ENCODE data around the gene ZBTB20.

ZBTB20 gene

DNA sequence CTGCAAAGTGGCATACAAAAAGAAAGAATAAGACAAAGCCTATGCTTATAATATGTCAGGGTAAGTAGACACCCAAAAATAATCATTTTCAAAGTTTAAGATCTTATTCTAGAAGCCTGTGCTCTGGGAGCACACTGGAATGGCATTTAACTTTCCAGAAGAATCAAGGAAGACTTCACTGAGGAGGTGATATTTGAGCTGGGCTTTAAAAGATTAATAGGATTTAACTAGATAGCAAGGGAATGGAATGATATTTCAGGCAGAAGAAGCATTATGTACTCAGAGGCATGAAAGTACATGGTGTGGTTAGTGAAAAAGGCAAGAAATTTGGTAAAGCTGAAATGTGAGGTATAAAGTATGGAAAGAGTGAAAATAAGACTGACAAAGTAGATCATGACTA lies 106.8 kb downstream of the ZBTB20 start:
- no peak overlapping the region for H3K4me3 ChIP-seq (ENCODE audit: low read depth in 1 of 5, low read length in 5 of 5)
- H3K9ac ChIP-seq (ENCODE audit: low read length in 5 of 5) = no peak overlapping the region
- no peak overlapping the region for H3K27ac ChIP-seq (ENCODE audit: low read depth, low read length)
- H3K4me1 ChIP-seq (ENCODE audit: control insufficient read depth in 5 of 5, insufficient read depth in 5 of 5, low read length in 5 of 5) = peaks cover 0 to 6% (median 0%) of the 10 kb centered on the region in 5 donors
- no peaks in the 10 kb centered on the region for H3K9me3 ChIP-seq (ENCODE audit: control insufficient read depth in 5 of 5, low read length in 5 of 5)
- H3K36me3 ChIP-seq (ENCODE audit: control insufficient read depth in 5 of 5, insufficient read depth in 5 of 5, low read length in 5 of 5) = no peaks in the 10 kb centered on the region
- H3K27me3 ChIP-seq (ENCODE audit: control insufficient read depth in 5 of 5, insufficient read depth in 4 of 5, low read length in 5 of 5) = no peaks in the 10 kb centered on the region

DNA sequence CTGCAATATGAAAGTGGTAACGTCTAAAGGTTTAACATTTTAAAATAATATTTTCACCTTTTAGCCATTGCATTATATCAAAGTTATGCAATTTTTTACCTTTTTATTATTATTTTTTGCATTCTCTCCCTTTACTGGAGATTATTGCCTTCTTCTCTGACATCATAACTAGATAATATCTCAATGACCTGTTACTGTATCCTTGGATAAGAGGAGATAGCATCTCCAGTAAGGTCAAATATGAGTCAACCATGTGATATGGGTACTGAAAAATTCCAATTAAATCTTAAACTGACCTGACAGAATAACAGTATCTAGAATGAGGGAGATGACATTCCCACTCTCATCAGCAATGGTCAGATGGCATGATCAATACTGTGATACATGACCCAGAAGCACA lies 108.3 kb downstream of the ZBTB20 start:
- Histone ChIP-seq H3K9me3 (ENCODE audit: control insufficient read depth in 5 of 5, low read length in 5 of 5) (no peaks in the 10 kb centered on the region), H3K27ac (ENCODE audit: low read depth, low read length) (no peak overlapping the region)

GRCh38 chr3:115022835-115023398 lies 124.2 kb downstream of the ZBTB20 start:
- Histone ChIP-seq H3K27me3 (ENCODE audit: control insufficient read depth in 5 of 5, insufficient read depth in 4 of 5, low read length in 5 of 5) (no peaks in the 10 kb centered on the region), H3K4me3 (ENCODE audit: low read depth in 1 of 5, low read length in 5 of 5) (no peak overlapping the region), H3K9me3 (ENCODE audit: control insufficient read depth in 5 of 5, low read length in 5 of 5) (no peaks in the 10 kb centered on the region), H3K36me3 (ENCODE audit: control insufficient read depth in 5 of 5, insufficient read depth in 5 of 5, low read length in 5 of 5) (no peaks in the 10 kb centered on the region), H3K9ac (ENCODE audit: low read length in 5 of 5) (no peak overlapping the region), H3K27ac (ENCODE audit: low read depth, low read length) (no peak overlapping the region), H3K4me1 (ENCODE audit: control insufficient read depth in 5 of 5, insufficient read depth in 5 of 5, low read length in 5 of 5) (peaks cover 0 to 18% (median 0%) of the 10 kb centered on the region in 5 donors)

More for the DNA sequence above, 108.3 kb downstream of the ZBTB20 start:
- Histone ChIP-seq H3K36me3 (ENCODE audit: control insufficient read depth in 5 of 5, insufficient read depth in 5 of 5, low read length in 5 of 5) (no peaks in the 10 kb centered on the region), H3K27me3 (ENCODE audit: control insufficient read depth in 5 of 5, insufficient read depth in 4 of 5, low read length in 5 of 5) (no peaks in the 10 kb centered on the region), H3K4me1 (ENCODE audit: control insufficient read depth in 5 of 5, insufficient read depth in 5 of 5, low read length in 5 of 5) (peaks cover 0 to 6% (median 0%) of the 10 kb centered on the region in 5 donors), H3K4me3 (ENCODE audit: low read depth in 1 of 5, low read length in 5 of 5) (no peak overlapping the region), H3K9ac (ENCODE audit: low read length in 5 of 5) (no peak overlapping the region)

DNA sequence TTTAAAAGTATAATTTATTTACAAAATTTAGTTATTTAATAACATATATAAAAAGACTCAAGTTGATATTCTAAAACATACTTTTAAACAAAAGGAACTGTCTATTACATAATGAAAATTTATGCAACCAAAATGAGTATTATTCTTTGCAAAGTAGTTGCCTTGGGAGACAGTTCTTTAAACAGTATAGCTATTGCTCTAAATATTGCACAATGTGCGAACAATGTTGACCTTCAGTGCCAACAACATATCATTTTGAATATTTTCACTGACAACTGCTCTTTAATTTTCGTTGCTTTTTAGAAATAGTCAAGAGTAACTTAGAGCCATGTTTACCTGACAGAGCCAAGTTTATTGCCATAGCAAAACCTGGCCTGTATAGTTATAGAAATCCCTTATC lies 124.9 kb downstream of the ZBTB20 start:
- no peak overlapping the region for H3K4me3 ChIP-seq (ENCODE audit: low read depth in 1 of 5, low read length in 5 of 5)
- no peak overlapping the region for H3K27ac ChIP-seq (ENCODE audit: low read depth, low read length)
- no peak overlapping the region for H3K9ac ChIP-seq (ENCODE audit: low read length in 5 of 5)
- H3K36me3 ChIP-seq (ENCODE audit: control insufficient read depth in 5 of 5, insufficient read depth in 5 of 5, low read length in 5 of 5) = peaks cover 0 to under 1% (median 0%) of the 10 kb centered on the region in 5 donors
- no peaks in the 10 kb centered on the region for H3K9me3 ChIP-seq (ENCODE audit: control insufficient read depth in 5 of 5, low read length in 5 of 5)
- H3K27me3 ChIP-seq (ENCODE audit: control insufficient read depth in 5 of 5, insufficient read depth in 4 of 5, low read length in 5 of 5) = no peaks in the 10 kb centered on the region
- peaks cover 0 to 18% (median 0%) of the 10 kb centered on the region in 5 donors for H3K4me1 ChIP-seq (ENCODE audit: control insufficient read depth in 5 of 5, insufficient read depth in 5 of 5, low read length in 5 of 5)

GRCh38 chr3:115021061-115021460 lies 126.0 kb downstream of the ZBTB20 start:
- H3K27me3 ChIP-seq (ENCODE audit: control insufficient read depth in 5 of 5, insufficient read depth in 4 of 5, low read length in 5 of 5) = no peaks in the 10 kb centered on the region
- H3K36me3 ChIP-seq (ENCODE audit: control insufficient read depth in 5 of 5, insufficient read depth in 5 of 5, low read length in 5 of 5) = peaks cover 0 to 8% (median 0%) of the 10 kb centered on the region in 5 donors
- no peak overlapping the region for H3K27ac ChIP-seq (ENCODE audit: low read depth, low read length)
- no peak overlapping the region for H3K9ac ChIP-seq (ENCODE audit: low read length in 5 of 5)
- no peak overlapping the region for H3K4me3 ChIP-seq (ENCODE audit: low read depth in 1 of 5, low read length in 5 of 5)
- peaks cover 0 to 18% (median 0%) of the 10 kb centered on the region in 5 donors for H3K4me1 ChIP-seq (ENCODE audit: control insufficient read depth in 5 of 5, insufficient read depth in 5 of 5, low read length in 5 of 5)
- peaks cover 0 to 6% (median 0%) of the 10 kb centered on the region in 5 donors for H3K9me3 ChIP-seq (ENCODE audit: control insufficient read depth in 5 of 5, low read length in 5 of 5)

DNA sequence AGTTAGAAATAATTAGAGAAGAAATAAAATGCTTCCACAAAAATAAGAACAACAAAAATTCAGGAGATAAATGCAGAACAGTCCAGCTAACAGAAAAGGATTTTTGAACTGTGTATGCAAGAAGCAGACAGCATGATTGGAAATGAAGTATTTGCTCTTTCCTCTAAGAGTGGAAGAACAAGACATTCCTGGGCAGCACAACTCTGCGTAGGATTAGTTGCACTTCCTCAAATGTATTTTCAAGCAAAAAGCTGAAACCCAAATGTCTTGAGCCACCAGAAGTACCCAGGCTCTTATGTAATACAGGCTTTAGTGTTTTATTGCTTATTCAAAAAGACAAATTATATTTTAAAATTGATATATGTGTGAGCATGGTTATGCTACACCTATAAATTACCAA lies 127.2 kb downstream of the ZBTB20 start:
- no peak overlapping the region for H3K27ac ChIP-seq (ENCODE audit: low read depth, low read length)
- H3K4me3 ChIP-seq (ENCODE audit: low read depth in 1 of 5, low read length in 5 of 5) = no peak overlapping the region
- H3K27me3 ChIP-seq (ENCODE audit: control insufficient read depth in 5 of 5, insufficient read depth in 4 of 5, low read length in 5 of 5) = no peaks in the 10 kb centered on the region
- peaks cover 0 to 18% (median 0%) of the 10 kb centered on the region in 5 donors for H3K4me1 ChIP-seq (ENCODE audit: control insufficient read depth in 5 of 5, insufficient read depth in 5 of 5, low read length in 5 of 5)
- no peak overlapping the region for H3K9ac ChIP-seq (ENCODE audit: low read length in 5 of 5)
- peaks cover 0 to 6% (median 0%) of the 10 kb centered on the region in 5 donors for H3K9me3 ChIP-seq (ENCODE audit: control insufficient read depth in 5 of 5, low read length in 5 of 5)
- H3K36me3 ChIP-seq (ENCODE audit: control insufficient read depth in 5 of 5, insufficient read depth in 5 of 5, low read length in 5 of 5) = peaks cover 0 to 9% (median 0%) of the 10 kb centered on the region in 5 donors

DNA sequence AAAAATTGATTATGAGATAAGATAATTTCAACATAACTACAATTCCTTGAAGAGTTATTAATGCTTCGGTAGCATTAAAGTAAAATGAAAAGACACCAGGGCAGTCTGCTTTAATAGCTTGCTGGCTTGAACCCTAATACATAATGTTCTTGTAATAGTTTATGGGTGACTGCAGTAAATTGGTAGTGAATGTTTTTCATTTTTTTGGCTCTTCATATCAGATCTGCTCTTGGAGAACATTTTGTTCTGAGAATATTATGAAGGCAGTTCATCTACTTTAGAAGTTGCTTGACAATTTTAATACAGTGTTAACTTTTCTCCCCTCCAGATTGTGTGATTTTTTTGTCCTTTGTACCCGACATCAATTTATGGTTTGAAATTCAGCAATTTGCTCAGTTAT lies 128.4 kb downstream of the ZBTB20 start:
- H3K4me3 ChIP-seq (ENCODE audit: low read depth in 1 of 5, low read length in 5 of 5) = no peak overlapping the region
- peaks cover 0 to 9% (median 0%) of the 10 kb centered on the region in 5 donors for H3K36me3 ChIP-seq (ENCODE audit: control insufficient read depth in 5 of 5, insufficient read depth in 5 of 5, low read length in 5 of 5)
- H3K9ac ChIP-seq (ENCODE audit: low read length in 5 of 5) = no peak overlapping the region
- H3K27ac ChIP-seq (ENCODE audit: low read depth, low read length) = no peak overlapping the region
- peaks cover 0 to 18% (median 0%) of the 10 kb centered on the region in 5 donors for H3K4me1 ChIP-seq (ENCODE audit: control insufficient read depth in 5 of 5, insufficient read depth in 5 of 5, low read length in 5 of 5)
- H3K27me3 ChIP-seq (ENCODE audit: control insufficient read depth in 5 of 5, insufficient read depth in 4 of 5, low read length in 5 of 5) = no peaks in the 10 kb centered on the region
- peaks cover 0 to 6% (median 0%) of the 10 kb centered on the region in 5 donors for H3K9me3 ChIP-seq (ENCODE audit: control insufficient read depth in 5 of 5, low read length in 5 of 5)

GRCh38 chr3:115007966-115008365 lies 139.1 kb downstream of the ZBTB20 start:
- peaks cover 0 to 4% (median 0%) of the 10 kb centered on the region in 5 donors for H3K4me1 ChIP-seq (ENCODE audit: control insufficient read depth in 5 of 5, insufficient read depth in 5 of 5, low read length in 5 of 5)
- peaks cover 0 to 2% (median 0%) of the 10 kb centered on the region in 5 donors for H3K9me3 ChIP-seq (ENCODE audit: control insufficient read depth in 5 of 5, low read length in 5 of 5)
- H3K27me3 ChIP-seq (ENCODE audit: control insufficient read depth in 5 of 5, insufficient read depth in 4 of 5, low read length in 5 of 5) = no peaks in the 10 kb centered on the region
- H3K27ac ChIP-seq (ENCODE audit: low read depth, low read length) = no peak overlapping the region
- no peak overlapping the region for H3K4me3 ChIP-seq (ENCODE audit: low read depth in 1 of 5, low read length in 5 of 5)
- no peak overlapping the region for H3K9ac ChIP-seq (ENCODE audit: low read length in 5 of 5)
- H3K36me3 ChIP-seq (ENCODE audit: control insufficient read depth in 5 of 5, insufficient read depth in 5 of 5, low read length in 5 of 5) = peaks cover 0 to 2% (median 0%) of the 10 kb centered on the region in 5 donors

GRCh38 chr3:115004201-115005140 lies 142.6 kb downstream of the ZBTB20 start:
- Histone ChIP-seq H3K36me3 (ENCODE audit: control insufficient read depth in 5 of 5, insufficient read depth in 5 of 5, low read length in 5 of 5) (peaks cover 0 to 5% (median 0%) of the 10 kb centered on the region in 5 donors), H3K4me1 (ENCODE audit: control insufficient read depth in 5 of 5, insufficient read depth in 5 of 5, low read length in 5 of 5) (no peaks in the 10 kb centered on the region), H3K27ac (ENCODE audit: low read depth, low read length) (no peak overlapping the region), H3K9me3 (ENCODE audit: control insufficient read depth in 5 of 5, low read length in 5 of 5) (peaks cover 0 to 9% (median 0%) of the 10 kb centered on the region in 5 donors), H3K27me3 (ENCODE audit: control insufficient read depth in 5 of 5, insufficient read depth in 4 of 5, low read length in 5 of 5) (no peaks in the 10 kb centered on the region), H3K9ac (ENCODE audit: low read length in 5 of 5) (peak overlapping the region in 1 of 5 donors; percentile 11), H3K4me3 (ENCODE audit: low read depth in 1 of 5, low read length in 5 of 5) (no peak overlapping the region)
